NCI-H2029 (cell line): ENCODE results near the gene DOP1B.
"Not testable (repeated sequence)": the region's sequence is repeated elsewhere in the genome, so short reads cannot be mapped to it uniquely, and the experiment has no call there.

Experiments
- DNase-seq: peaks from one replicate; lab custom pipeline; 2025; lab: John Stamatoyannopoulos, UW

The DOP1B gene

DNA sequence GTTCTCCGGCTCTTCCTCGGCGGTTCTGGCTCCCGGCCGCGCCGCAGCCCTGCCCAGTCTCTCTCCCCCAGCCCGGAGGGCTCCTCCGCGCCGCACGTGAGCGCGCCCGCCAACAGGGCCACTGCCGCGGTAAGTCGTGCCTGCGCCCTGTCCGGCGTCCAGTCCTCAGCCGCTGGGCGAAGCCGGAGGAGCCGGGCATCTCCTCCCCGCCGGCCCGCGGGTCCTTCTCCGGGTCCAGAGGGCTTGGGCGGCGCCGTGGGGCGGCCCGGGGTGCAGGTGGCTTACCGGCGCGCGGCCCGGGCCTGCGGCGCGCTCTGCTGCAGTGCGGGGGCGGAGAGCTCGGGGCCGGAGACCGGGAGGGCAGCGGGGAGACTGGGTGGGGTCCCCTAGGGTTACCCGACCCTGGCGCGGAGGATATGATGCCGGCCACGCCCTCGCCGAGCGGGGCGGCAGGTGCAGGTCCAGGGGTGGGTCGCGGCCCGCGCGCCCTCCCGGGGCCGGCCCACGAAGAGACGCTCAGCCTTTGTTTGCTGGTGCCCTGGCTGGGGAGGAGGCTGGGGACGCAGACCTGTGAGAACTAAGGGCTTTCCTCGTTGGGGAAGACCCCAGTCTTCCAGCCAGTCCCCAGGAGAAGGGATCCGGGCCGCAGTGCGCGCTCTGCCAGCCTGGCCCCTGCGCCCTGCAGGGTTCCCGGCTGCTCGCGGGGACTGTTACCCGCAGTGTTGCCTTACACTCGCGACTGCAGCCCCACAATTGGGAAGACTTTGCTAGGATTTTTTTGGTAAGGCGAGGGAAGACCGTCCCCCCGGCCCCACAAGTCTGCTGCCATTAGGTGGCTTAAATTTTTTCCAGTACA is at the start of gene DOP1B:
Gene DOP1B, plus strand, starts transcription at position 10 of the 856 bp plus-strand sequence. CDS start 7,910 bp downstream, outside the sequence.
- no peak for DNase-seq

DNA sequence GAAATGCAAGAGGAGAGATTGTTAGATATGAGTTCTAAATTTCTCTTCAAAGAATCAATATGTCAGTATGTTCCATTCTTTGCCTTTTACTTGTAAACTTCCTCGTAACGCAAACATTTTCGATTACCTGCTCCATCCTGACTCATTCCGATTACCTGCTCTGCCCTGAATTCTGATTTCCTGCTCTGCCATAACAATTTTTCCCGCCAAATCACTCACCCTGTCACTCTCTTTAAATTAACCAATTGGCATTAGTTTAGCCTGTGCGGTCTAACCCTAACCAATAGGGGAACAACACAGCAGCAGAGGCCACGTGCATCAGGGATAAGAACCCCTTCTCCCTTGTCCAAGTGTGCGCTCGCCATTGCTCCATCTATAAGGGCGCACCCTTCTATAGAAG is 46.8 kb upstream of the DOP1B start:
- no peak for DNase-seq

- DNase-seq: no peak
Observed at GRCh38 chr21:36111238-36111637, 45.4 kb upstream of the DOP1B start.

GRCh38 chr21:36113647-36114428 is 42.8 kb upstream of the DOP1B start:
- DNase-seq: peak; percentile 91

DNA sequence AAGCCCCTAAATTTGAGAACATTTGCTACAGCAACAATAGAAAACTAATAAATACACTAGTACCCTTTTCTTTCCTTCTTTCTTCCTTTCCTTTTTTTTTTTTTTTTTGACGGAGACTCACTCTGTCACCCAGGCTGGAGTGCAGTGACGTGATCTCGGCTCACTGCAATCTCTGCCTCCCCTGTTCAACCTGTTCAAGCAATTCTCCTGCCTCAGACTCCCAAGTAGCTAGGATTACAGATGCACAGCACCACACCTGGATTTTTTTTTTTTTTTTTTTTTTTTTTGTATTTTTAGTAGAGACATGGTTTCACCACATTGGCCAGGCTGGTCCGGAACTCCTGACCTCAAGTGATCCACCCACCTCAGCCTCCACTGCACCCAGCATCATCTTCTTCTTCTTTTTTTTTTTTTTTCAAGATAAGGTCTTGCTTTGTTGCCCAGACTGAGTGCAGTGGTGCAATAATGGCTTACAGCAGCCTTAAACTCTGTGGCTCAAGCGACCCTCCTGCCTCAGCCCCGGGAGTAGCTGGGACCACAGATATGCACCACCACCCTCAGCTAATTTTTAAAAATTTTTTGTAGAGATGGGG is 41.4 kb upstream of the DOP1B start:
- DNase-seq: no peak

DNA sequence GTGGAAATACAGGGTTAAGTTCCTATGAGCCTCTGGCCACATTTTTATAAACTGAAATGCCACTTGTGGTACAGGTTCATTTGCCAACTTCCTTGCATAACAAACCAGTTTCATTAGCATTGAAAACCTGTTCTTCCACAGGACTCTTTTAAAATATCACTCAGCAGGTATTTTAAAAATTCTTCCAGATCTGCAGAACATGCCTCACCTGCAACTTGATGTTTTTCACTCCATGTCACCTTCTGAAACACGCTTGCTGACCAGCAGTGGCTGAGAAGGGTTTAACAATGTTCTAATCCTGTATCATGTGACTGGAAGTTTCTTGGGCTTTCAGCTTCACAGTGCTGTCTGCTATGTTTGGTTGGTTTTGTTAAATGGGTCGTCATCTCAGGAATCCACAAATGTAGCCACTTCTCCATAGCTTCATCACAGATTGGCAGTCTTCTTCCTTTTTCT is 39.3 kb upstream of the DOP1B start:
- no peak for DNase-seq

GRCh38 chr21:36120304-36120888 is 36.2 kb upstream of the DOP1B start:
- DNase-seq: no peak

GRCh38 chr21:36122977-36123376 is 33.6 kb upstream of the DOP1B start:
- DNase-seq: no peak

- DNase-seq: no peak
Observed at GRCh38 chr21:36124395-36124794, 32.2 kb upstream of the DOP1B start.

GRCh38 chr21:36125512-36126207 is 31.0 kb upstream of the DOP1B start:
- peak; percentile 56 for DNase-seq

DNA sequence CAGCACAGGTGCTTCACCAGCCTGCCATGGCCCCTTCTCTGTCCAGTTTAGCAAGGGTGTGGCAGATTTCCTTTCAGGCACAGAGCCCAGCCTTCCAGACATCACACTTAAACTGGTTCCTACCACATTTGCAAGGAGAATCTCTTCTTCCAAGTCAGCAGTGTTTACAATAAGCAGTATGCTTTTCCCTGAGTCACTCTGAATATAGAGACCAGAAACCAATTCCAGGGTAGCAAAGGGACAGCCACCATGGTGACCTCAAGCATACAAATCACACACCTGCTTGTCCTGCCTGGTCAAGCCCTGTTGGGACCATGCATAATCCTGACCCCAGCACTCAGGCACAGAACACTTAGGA is 30.4 kb upstream of the DOP1B start:
- no peak for DNase-seq

DNA sequence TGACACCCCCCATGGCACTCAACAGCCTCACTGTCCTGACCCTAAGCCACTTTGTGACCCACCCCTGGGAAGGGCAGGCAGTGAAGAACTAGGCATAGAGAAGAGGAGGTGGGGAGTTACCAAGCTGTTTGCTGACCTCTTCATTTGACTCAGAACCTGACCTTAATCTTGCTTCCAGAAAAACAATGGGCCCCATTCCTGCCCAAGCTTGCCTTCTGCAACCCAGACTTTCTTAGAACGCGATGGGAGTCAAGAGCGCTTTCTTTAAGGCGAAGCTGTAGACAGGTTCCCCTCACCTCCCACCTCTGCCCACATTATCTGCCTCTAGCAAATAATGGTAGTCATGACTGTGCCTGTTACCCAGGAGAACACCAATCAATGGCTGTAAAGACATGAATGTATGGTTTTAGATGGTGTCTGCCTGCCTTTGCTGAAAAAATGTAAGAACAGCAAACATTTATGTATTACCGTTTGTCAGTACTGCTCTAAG is 30.0 kb upstream of the DOP1B start:
- no peak for DNase-seq

GRCh38 chr21:36127250-36127904 is 29.2 kb upstream of the DOP1B start:
- DNase-seq: peak; percentile 62

DNA sequence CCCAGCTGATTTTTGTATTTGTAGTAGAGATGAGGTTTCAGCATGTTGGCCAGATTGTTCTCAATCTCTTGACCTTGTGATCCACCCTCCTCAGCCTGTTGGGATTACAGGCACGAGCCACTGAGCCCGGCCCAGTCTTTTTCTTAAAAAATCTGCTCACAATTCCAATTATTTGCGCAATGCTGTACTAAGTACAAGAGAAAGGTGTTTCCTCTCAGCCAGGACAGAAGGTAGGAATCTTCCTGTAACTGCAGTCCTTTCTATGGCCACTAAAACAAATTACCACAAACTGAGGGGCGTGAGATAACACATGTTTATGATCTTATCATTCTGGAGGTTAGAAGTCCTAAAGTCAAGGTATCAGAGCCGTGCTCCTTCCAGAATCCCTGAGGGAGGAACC is 28.6 kb upstream of the DOP1B start:
- no peak for DNase-seq

DNA sequence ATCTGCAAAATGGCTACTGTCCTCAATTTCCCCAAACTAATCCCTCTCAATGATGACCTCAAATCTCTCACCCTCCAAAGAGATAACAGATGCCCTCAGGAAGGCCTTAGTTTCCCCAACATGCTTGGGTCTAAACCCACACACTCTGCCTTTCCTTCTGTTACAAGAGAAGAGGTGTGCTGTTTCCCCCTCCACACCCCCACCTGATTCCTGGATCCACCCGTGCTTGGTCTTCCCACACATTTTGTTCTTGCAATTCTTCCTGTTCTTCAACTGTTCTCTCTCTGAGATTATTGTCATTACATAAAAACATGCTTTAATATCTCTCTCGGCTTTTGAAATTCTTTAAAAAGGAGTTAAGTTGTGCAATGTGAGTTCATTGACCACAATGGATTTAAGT is 27.4 kb upstream of the DOP1B start:
- DNase-seq: no peak

- not testable (repeated sequence) for DNase-seq
Observed at GRCh38 chr21:36130414-36130762, 26.2 kb upstream of the DOP1B start.

GRCh38 chr21:36130839-36131238 is 25.8 kb upstream of the DOP1B start:
- not testable (repeated sequence) for DNase-seq

- no peak for DNase-seq
Observed at GRCh38 chr21:36132696-36133095, 23.9 kb upstream of the DOP1B start.

DNA sequence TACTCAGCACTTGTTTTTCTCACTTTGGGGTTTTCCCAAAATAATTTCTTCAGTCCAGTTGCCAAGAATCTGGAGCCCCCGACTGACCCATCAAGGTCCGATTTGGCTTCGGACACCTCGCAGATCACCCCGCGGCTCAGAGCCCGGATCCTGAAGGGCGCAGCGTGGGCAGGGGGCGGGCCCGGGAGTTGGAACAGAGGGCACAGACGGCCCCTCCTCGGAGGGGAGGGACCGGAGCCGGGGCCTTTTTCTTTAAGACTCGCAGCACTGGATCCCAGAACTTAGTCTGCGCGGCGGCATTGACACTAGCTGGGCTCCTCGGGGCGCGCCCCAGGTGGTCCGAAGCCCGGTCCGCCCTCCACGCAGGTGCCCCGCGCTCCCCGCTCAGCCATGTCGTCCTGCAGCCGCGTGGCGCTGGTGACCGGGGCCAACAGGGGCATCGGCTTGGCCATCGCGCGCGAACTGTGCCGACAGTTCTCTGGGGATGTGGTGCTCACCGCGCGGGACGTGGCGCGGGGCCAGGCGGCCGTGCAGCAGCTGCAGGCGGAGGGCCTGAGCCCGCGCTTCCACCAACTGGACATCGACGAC is 21.7 kb upstream of the DOP1B start, which contains the start of gene CBR3:
Gene CBR3, plus strand, starts transcription at position 277 of the 588 bp plus-strand sequence. Its CDS starts 114 bp downstream, at position 391.
- no peak for DNase-seq

- peak; percentile 61 for DNase-seq
Observed at GRCh38 chr21:36135391-36136102, 21.1 kb upstream of the DOP1B start.
